ENCODE measurements around the gene MMP17.
A peak's percentile ranks its signal among the peaks of the same experiment; 100 is the strongest.

The MMP17 gene

DNA sequence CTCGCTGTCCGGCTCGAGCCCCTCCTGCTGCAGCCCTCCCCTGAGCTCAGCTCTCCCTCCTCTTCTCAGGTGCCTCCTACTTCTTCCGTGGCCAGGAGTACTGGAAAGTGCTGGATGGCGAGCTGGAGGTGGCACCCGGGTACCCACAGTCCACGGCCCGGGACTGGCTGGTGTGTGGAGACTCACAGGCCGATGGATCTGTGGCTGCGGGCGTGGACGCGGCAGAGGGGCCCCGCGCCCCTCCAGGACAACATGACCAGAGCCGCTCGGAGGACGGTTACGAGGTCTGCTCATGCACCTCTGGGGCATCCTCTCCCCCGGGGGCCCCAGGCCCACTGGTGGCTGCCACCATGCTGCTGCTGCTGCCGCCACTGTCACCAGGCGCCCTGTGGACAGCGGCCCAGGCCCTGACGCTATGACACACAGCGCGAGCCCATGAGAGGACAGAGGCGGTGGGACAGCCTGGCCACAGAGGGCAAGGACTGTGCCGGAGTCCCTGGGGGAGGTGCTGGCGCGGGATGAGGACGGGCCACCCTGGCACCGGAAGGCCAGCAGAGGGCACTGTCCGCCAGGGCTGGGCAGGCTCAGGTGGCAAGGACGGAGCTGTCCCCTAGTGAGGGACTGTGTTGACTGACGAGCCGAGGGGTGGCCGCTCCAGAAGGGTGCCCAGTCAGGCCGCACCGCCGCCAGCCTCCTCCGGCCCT, 22.8 kb downstream of the MMP17 start:
- peak; percentile 78 for DNase-seq

DNA sequence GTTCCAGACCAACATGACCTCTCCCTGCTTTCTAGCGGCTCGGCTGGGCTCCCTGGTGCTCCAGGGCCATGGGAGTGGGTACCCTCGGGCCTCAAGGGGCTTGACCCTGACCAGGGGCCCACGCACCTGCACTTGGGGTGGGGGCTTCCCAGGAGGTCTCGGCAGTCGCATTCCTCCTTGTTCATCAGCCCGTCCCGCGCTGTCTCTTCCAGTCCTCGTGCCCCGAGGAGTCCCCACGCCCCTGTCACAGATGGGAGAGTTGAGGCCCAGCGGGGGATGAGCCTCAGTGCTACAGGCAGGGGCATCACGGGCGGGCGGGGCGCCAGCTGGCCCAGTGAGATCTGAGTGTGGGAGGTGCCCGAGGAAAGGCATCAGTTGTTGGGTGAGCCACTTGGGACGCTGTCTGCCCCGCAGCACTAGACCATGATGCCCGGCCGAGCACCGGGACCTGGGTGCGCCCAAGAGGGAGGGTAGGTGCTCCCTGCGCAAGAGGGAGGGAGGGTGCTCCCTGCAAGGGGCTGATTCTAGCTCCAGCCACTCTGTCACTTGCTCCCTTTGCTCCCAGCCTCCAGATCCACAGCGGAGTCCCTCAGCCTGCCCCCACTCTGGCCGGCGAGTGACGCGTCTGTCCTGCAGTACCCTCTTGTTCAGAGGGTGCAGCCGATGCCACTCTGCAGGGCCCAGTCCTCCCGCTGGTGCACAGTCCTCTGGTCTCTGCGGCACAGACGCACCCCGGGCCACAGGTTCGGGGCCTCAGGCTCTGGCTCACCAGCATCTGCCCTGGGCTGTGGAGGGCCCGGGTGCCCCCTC, 23.8 kb downstream of the MMP17 start:
- DNase-seq: no peak

DNA sequence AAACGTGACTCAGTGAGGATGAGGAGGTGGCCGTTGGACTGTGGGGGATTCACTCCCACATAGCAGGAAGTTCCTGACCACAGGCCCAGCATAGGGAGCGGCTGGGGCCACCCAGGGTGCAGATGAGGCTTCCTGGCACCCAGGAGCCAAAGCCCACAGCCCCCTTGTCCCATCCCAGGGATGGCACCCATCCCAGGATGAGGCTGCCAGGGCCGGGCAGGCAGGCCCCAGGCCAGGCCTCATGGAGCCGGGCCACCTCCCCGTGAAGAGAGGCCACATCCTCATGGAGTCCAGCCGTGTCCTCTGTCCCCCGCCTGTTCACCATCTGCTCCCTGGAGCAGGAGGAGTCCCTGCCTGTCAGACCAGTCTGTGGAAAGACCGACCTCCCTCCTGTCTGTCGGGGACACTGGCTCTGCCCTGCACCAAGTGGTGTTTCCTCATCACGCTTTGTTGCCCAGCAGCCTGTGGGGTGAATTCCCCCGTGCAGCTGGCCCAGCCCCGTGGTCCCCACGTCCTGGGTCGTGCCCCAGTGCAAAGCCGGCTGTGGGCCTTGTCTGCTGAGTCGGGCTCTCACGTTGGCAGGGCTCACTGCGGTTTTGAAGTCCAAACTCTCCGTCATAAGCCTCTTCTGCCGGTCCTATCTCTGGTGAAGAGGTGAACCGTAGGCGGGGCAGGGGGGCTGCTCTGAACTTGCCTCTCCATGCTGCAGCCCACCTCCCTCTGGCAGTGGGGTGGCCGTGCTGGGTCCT, 24.5 kb downstream of the MMP17 start:
- DNase-seq: peak; percentile 5

- DNase-seq: no peak
Observed at GRCh38 chr12:131853832-131854797, 25.9 kb downstream of the MMP17 start.

DNA sequence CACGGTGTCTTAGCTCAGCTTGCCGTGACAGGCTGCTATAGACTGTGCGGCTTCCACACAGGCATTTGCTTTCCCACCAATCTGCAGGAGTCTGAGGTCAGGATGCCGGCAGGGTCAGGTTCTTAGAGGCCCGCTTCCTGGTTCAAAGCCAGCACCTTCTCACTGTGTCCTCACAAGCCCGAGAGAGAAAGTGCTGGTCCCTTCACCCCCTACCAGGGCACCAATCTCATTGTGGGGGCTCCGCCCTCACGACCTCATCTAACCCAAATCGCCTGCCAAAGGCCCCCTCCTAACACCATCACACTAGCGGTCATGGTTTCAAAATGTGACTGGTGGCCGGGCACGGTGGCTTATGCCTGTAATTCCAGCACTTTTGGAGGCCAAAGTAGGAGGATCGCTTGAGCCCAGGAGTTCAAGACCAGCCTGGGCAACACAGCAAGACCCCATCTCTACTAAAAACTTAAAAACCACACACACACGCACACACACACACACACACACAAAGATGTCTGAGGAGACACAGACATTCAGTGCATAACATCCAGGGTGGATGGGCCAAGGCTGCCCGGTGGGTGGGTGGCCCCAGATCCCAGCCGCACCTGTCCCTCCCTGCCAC, 26.8 kb downstream of the MMP17 start:
- DNase-seq: no peak

DNA sequence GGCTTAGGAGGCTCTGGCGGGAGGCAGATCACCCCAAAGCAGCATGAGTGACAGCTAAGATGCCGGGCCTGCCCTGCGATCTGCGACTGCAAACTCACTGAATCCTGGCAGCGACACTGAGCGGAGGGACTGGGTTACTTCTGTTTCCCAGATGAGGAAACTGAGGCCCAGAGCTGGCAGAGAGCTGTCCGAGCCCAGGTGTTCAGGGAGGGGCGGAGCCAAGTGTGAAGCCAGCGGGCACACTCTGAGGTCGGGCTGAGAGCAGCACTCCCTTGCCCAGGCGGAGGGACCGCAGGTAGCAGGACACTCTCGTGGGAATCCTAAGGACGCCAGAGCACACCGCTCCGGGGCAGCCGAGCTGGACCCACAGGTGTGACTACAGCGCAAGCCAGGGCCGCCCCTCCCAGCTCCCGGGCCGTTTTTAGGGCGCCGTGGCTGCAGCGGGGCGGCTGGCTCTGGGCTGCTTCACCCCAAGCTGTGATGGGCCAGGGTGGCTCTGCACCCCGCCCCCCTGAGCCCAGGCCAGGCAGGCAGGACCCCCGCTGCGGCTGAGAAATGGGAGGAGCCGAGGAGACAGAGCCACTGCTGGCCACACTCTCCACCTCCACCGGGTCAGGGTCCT, 27.4 kb downstream of the MMP17 start:
- DNase-seq: no peak

DNA sequence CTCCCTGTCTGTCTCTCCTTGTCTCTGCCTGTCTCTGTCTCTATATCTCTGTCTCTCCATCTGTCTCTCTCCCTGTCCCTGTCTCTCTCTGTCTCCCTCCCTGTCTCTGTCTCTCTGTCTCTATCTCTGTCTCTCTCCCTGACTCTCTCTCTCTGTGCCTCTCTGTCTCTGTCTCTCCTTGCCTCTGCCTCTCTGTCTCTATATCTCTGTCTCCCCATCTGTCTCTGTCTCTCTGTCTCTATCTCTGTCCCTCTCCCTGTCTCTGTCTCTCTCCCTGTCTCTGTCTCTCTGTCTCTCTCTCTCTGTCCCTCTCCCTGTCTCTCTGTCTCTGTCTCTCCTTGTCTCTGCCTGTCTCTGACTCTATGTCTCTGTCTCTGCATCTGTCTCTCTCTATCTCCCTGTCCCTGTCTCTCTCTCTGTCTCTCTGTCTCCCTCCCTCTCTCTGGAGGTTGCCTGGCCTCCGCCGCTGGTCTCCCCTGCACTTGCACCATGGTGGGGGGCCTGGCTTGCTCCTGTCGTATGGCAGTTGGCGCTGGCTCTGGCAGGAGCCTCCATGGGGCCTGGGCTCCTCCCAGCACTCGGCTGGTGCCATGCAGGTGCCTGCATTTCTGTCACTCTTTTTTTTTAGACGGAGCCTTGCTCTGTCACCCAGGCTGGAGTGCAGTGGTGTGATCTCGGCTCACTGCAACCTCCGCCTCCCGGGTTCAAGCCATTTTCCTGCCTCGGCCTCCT, 28.3 kb downstream of the MMP17 start:
- no peak for DNase-seq

- no peak for DNase-seq
Observed at GRCh38 chr12:131857908-131858850, 30.0 kb downstream of the MMP17 start.

DNA sequence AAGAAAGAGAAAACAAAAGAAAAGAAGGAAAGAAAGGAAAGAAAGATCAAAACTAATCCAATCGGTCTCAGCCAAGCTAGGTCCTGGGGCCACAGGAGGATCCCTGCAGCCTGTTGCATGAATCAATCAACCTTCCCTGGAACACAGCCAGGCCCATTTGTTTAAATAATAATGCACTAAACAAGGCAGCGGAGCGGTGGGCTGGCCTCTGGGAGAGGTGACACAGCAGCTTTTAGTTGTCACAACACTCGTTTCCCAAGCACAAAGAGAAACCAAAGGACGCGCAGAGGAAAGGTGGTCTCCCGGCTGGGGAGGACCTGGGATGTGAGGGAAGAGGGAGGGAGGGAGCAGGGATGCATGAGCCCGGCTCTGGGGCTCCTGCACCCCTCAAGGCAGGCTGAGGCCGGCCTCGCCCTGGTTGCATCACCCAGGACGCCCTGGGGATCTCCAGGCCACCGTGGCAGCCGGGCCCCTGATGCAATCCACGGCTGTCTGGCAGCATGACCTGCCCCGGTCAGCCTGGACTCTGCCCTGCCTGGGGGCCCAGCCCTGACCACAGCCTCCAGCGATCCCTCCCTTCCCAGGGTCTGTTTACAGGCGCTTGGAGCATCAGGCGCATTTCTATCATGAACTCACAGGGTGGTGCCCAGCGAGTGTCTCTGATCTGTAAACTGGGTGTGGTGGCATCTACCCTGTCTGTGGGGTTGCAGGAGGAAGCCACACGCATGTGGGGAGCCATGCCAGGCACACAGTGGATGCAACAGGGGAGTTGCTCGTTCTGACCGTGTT, 32.5 kb downstream of the MMP17 start:
- peak; percentile 80 for DNase-seq

DNA sequence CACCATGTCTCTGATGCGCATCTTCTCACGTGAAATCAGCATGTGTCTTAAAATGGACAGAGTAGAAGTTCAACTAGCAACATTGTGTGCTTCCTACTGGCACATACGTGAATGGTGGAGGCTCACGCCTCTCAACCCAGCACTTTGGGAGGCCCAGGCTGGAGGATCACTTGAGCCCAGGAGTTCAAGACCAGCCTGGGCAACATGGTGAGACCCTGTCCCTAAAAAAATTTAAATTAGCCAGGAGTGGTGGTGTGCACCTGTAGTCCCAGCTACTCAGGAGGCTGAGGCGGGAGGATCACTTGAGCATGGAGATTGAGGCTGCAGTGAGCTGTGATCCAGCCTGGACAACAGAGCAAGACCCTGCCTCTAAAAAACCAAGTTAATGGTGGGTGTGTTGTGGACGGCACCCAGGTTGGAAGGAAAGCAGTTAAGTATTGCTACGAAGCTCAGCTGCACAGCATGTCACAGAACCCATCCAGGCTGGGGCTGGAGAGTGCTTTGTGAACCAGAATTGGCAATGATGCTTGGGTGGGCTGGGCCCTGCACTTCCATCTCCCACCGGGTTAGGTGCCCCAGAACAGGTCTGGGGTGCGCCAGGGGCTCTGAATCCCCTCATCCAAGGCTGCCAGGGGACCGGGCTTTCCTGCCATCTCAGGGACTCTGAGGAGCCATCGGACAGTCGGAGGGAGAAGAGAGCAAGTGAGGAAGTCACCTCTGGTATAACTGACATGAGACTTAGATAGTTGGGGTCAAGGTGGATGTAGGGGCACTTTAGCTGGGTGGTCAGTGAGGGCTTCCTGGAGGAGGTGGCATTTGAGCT, 33.3 kb downstream of the MMP17 start:
- DNase-seq: no peak

DNA sequence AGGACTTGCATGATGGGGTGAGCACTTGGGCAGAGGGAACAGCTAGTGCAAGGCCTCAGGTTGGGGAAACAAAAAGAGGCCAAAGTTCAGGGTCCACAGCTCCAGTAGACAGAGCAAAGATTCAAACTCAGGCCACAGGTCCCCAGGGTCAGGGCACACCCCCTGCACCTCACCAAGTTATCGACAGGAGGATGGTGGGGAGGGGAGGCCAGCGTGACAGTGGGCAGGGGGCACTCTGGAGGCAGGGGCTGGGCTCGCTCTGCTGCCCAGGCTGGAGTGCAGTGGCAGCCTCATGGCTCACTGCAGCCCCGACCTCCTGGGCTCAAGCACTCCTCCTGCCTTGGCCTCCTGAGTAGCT, 33.9 kb downstream of the MMP17 start:
- DNase-seq: no peak

- DNase-seq: no peak
Observed at GRCh38 chr12:131862600-131862993, 34.4 kb downstream of the MMP17 start.

DNA sequence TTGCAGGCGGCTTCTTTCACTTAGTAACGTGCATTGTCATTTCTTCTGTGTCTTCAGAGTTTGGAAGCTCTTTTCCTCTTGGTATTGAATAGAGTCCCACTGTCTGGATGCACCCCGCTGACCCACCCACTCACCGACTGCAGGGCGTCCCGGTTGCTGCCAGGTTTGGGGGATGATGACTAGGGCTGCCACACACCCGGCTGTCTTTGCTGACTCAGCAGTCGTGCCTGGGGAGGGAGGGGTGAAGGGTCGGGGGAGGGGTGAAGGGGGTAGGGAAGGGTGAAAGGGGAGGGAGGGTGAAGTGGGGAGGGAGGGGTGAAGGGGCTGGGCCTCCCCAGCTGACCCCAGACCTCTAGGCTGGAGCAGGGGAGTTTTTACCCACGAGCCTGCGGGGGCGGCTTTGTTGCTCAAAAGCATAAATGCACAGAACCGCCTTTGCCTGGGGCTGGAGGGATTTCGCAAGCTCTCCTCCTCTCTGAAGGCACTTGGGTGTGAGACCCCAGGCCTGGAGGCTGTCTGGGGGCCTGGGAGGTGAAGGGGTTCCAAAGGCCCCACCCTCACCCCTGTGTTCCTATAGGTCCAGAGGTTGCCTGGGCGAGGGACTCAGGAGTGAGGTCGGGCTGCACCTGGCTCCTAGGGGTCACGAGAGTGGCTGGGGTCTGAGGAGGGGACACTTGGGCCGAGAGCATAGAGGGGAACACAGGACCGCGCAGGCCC, 35.0 kb downstream of the MMP17 start:
- DNase-seq: peak; percentile 40

DNA sequence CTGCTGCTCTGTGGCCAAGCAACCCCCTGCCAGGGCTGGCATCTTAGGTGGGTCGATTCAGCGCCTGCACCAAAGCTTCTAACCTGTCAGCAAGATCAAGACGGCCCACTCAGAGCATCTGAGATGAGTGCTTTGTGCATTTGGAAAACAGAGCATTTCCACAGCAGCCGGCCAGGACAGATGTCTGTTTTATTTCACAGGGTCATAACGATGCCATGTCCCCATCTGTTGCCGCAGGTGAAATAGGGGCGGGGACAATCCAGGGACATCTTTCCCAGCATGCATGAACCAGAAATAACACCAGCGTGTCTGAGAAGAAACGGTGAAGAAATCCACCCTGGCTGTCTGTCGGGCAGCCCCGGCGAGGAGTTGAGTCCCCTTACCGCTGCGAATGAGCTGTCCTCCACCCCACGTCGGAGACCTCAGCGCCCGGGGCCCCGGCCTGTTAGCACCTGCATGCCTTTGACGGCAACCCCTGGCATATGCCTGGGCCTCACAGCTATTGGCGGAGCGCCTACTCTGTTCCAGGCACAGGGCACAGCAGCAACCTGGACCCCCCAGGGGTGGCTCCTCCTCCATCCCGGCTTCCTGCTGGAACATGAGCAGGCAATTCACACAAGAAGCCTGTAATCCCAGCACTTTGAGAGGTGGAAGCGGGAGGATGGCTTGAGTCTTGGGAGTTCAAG, 35.7 kb downstream of the MMP17 start:
- no peak for DNase-seq

GRCh38 chr12:131864469-131864868, 36.3 kb downstream of the MMP17 start:
- no peak for DNase-seq

DNA sequence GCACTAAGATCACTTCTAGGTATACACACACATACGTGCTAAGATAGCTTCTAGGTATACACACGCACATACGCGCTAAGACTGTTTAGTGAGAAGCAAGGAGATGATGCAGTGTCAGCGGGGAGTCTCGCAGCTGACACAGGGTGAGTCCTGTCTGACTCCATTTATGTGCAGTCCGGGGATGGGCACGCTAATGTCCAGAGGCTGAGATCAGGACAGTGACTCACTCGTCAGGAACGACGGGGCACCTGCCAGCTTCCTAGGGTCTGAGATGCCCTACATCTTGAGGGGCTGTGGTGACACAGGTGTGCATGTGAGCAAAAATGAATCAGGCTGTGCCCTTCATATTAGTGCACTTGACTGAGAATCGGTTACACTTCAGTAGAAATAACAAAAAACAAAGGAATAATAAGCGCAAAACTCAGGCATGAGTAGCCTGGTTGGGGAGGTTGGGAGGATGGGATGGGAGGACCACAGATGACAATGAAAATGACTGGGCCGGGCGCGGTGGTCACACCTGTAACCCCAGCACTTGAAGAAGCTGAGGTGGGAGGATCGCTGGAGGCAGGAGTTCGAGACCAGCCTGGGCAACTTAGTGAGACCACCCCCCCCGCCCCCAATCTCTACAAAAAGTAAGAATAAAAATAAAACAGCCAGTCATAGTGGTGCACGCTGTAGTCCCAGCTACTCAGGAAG, 37.1 kb downstream of the MMP17 start:
- DNase-seq: no peak

Measured in suppressor macrophage treated with lipopolysaccharide for 4 hours (primary cell).